Smooth muscle cell of the brain vasculature (primary cell): ENCODE measurements around the gene APLNR.
"Not testable (repeated sequence)": the region's sequence is repeated elsewhere in the genome, so short reads cannot be mapped to it uniquely, and the experiment has no call there.

Experiments used
- DNase-seq: peaks from one replicate; pipeline ENCODE4 v3.0.0-alpha.2; 2012; ENCODE audit warnings: low read depth, low spot score

The APLNR gene

DNA sequence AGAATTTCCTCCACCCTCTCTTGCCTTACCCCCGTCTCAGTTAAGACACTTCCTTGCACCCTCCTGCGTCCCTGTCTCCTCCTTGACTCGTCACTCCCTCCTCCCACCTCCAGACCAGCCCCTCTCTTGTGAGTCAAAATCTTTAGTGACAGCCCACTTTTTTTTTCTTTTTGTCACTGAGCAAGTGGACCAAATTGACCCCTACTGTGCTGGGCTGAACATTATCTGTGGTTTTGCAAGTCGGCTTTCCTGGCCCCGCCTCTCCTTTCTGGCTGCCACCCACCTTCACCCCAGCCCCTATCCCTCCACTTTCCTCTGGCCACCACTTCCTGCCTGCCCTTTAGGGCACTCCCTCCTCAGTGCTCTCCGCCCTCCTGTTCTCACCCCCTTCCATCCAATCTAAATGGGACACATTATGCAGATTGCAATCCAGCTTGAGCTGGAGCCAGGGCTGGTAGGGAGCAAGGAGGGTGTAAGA lies at the start of gene APLNR:
Gene APLNR (minus strand): TSS at position 47 of the 478 bp plus-strand sequence. CDS start 246 bp downstream, outside the sequence.
- DNase-seq: no peak

GRCh38 chr11:57283231-57283990 lies 46.4 kb upstream of the APLNR start:
- no peak for DNase-seq

- not testable (repeated sequence) for DNase-seq
Observed at GRCh38 chr11:57281546-57281945, 44.5 kb upstream of the APLNR start.

DNA sequence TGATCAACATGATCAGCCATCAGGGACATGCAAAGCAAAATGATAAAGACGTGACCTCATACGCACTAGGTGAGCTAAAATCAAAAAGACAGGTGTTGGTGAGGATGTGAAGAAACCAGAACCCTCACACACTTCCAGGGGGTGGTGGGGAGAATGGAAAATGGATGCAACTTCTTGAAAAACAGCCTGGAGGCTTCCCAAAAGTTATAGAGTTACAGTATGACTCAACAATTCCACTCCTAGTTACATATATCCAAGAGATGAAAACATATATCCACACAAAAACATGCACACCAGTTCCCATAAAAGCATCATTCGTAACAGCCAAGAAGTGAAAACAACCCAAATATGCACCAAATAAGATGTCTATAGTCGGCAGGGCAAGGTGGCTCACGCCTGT lies 42.1 kb upstream of the APLNR start:
- DNase-seq: no peak

- no peak for DNase-seq
Observed at GRCh38 chr11:57278721-57279095, 41.7 kb upstream of the APLNR start.

GRCh38 chr11:57277845-57278720 lies 41.0 kb upstream of the APLNR start:
- peak; percentile 32 for DNase-seq

- DNase-seq: no peak
Observed at GRCh38 chr11:57276971-57277675, 40.1 kb upstream of the APLNR start.

- DNase-seq: no peak
Observed at GRCh38 chr11:57276169-57276970, 39.3 kb upstream of the APLNR start.

DNA sequence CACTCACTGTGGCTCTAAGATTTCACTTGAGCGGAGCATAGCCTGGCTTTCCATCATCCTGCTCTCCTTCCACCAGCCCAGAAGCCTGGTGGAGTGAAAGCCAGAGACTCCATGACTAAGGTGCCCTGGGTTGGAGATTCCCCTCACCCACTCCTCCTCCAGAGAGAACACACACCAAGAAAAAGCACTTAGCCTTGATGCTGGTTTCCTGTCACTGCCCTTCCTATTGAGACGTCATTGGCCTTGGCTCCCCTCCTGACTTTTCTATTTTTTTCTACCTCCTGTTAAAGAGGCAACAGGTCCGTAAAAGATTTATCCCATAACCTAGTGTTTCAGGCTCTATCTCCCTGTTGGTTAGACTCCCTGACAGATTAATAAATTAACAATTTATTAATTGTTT lies 38.5 kb upstream of the APLNR start:
- no peak for DNase-seq

- no peak for DNase-seq
Observed at GRCh38 chr11:57274904-57275498, 38.0 kb upstream of the APLNR start.

DNA sequence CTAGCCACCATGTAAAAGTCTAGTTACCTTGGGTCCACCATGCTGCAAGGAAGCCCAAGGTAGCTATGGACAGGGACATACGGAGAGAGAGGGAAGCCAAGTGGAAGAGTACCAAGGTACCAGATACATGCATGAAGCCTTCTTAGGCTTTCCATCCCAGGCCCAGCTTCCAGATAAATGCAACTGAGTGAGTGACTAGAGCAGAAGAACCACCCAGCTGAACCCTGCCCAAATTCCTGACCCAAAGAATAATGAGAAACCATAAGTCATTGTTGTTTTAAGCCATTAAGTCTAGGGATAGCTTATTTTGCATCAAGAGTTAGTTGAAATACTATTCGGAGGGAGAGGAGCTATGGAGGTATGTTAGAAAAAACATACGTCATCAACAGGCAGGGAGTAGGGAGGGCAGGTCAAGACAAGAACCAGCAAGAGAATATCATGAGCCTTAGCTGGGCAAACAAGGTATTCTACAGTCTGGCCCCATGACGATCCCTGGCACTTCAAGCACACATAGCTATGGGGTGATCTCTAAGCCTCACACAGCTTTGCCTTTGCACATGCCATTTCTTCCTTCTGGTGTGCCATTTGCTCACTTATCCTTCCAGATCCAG lies 36.5 kb upstream of the APLNR start:
- DNase-seq: no peak

DNA sequence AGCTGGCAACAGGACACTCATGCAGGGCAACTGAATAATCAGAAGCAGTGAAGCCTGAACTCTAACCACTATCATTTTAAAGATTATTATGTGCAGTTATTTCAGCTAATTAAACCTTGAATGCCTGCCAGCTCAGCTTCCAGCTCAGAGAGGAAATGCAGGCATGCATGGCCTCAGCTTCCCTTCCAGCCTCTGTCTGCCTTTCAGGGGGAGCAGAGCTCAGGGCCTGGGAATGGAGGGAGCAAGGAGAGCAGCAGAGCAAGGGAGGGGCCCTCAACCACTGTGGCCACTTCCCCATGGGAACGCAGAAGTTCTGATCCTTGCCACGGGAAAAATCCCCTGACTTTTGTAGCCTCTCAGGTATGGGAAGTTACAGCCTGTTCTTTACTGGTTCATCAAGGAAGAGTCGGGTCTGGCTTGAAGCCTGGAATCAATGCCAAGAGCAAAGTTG lies 32.5 kb upstream of the APLNR start:
- no peak for DNase-seq

- DNase-seq: no peak
Observed at GRCh38 chr11:57266157-57266556, 29.1 kb upstream of the APLNR start.

- no peak for DNase-seq
Observed at GRCh38 chr11:57263351-57263750, 26.3 kb upstream of the APLNR start.

- no peak for DNase-seq
Observed at GRCh38 chr11:57262157-57262556, 25.1 kb upstream of the APLNR start.

GRCh38 chr11:57260937-57261783 lies 24.1 kb upstream of the APLNR start:
- no peak for DNase-seq

DNA sequence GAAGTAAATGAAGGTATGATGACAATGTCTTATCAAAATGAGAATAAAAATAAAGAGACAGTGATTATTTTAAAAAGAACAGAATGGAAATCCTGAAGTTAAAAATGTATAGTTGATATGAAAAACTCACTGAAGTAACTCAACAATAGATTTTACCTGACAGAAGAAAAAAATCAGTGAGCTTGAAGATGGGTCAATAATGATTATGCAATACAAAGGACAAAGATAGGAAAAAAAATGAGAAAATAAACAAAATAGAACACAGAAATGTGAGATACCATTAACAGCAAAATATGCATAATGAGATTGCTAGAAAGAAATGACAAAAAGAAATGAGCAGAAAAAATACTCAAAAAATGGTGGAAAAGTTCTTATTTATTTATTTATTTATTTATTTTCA lies 19.1 kb upstream of the APLNR start:
- no peak for DNase-seq

- DNase-seq: no peak
Observed at GRCh38 chr11:57255618-57256017, 18.6 kb upstream of the APLNR start.

DNA sequence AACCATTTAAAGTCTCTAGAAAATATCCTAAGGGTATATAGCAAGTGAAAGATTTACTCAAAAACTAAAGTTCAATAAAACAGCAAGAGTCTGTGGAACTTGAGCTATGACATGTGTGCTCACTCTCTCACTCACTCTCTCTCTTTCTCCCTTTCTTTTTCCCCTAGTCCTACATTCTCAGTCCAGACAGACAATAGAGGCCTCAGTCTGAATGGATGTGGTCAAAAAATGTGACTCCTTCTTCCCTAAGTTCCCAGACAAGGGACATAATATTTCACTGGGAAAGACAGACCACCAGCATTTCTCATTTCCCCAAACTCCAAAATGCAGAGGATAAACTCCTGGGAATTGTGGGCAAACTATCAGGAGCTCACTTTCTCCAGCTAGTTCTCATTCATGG lies 17.6 kb upstream of the APLNR start:
- no peak for DNase-seq
